Measurements from ENCODE around the gene DBH.
A peak's percentile ranks its signal among the peaks of the same experiment; 100 is the strongest.

The DBH gene

GRCh38 chr9:133645021-133645765 is 9.0 kb downstream of the DBH start:
- DNase-seq = no peak

- DNase-seq = no peak
Measured at GRCh38 chr9:133647148-133647547, 11.0 kb downstream of the DBH start.

GRCh38 chr9:133647765-133648469 is 11.8 kb downstream of the DBH start:
- no peak for DNase-seq

- no peak for DNase-seq
Measured at GRCh38 chr9:133649194-133649593, 13.0 kb downstream of the DBH start.

- no peak for DNase-seq
Measured at GRCh38 chr9:133650026-133650425, 13.9 kb downstream of the DBH start.

- no peak for DNase-seq
Measured at GRCh38 chr9:133653638-133654037, 17.5 kb downstream of the DBH start.

- DNase-seq = no peak
Measured at GRCh38 chr9:133654736-133655657, 18.8 kb downstream of the DBH start.

- DNase-seq = no peak
Measured at GRCh38 chr9:133655701-133656100, 19.5 kb downstream of the DBH start.

- no peak for DNase-seq
Measured at GRCh38 chr9:133656211-133657119, 20.3 kb downstream of the DBH start.

- DNase-seq = no peak
Measured at GRCh38 chr9:133657120-133657661, 21.0 kb downstream of the DBH start.

GRCh38 chr9:133658442-133659431 is 22.6 kb downstream of the DBH start:
- DNase-seq = peak; percentile 50 to 79 (median 59)

GRCh38 chr9:133659516-133659915 is 23.4 kb downstream of the DBH start:
- DNase-seq = no peak

- DNase-seq = no peak
Measured at GRCh38 chr9:133661846-133662540, 25.8 kb downstream of the DBH start.

GRCh38 chr9:133664173-133665050 is 28.2 kb downstream of the DBH start:
- DNase-seq = no peak

- DNase-seq = no peak
Measured at GRCh38 chr9:133665096-133665495, 28.9 kb downstream of the DBH start.

- no peak for DNase-seq
Measured at GRCh38 chr9:133665535-133665934, 29.4 kb downstream of the DBH start.

GRCh38 chr9:133666387-133666786 is 30.2 kb downstream of the DBH start:
- DNase-seq = no peak

GRCh38 chr9:133666845-133667244 is 30.7 kb downstream of the DBH start:
- no peak for DNase-seq
